Smooth muscle cell (in vitro differentiated cells): ENCODE data around the gene KRT85. TPM values are rescaled to one million over a fixed set of nuclear protein-coding genes. Genes with fewer than 3 reads are reported as not detected.

ENCODE experiments used
- DNase-seq: peaks from one replicate; lab custom pipeline; 2025; ENCODE audit not compliant: unreplicated experiment; lab: John Stamatoyannopoulos, UW
- H2AFZ ChIP-seq: fragments of 200-600 bp; sonication (generic); 2 replicates; pipeline ENCODE4 v1.6.0; 2016; ENCODE audit warnings: antibody characterized with exemption, low read depth, mild to moderate bottlenecking
- H3F3A ChIP-seq: fragments of 200-600 bp; sonication (generic); 2 replicates; pipeline ENCODE4 v1.6.0; 2017; ENCODE audit warnings: antibody characterized with exemption, low read depth
- H3K27ac ChIP-seq: fragments of 200-600 bp; sonication (generic); 2 replicates; pipeline ENCODE4 v1.5.1; 2016; ENCODE audit warnings: low read depth, mild to moderate bottlenecking
- H3K27me3 ChIP-seq: fragments of 200-600 bp; sonication (generic); 2 replicates; pipeline ENCODE4 v1.6.1; 2016; ENCODE audit warnings: low read depth, mild to moderate bottlenecking
- H3K36me3 ChIP-seq: fragments of 200-600 bp; sonication (generic); 2 replicates; pipeline ENCODE4 v1.5.1; 2016; ENCODE audit warnings: low read depth
- H3K4me1 ChIP-seq: fragments of 200-600 bp; sonication (generic); 2 replicates; pipeline ENCODE4 v1.5.1; 2016; ENCODE audit warnings: low read depth
- H3K4me2 ChIP-seq: fragments of 200-600 bp; sonication (generic); 2 replicates; pipeline ENCODE4 v1.6.0; 2016; ENCODE audit warnings: mild to moderate bottlenecking
- H3K4me3 ChIP-seq: fragments of 200-600 bp; sonication (generic); 2 replicates; pipeline ENCODE4 v1.5.1; 2016; ENCODE audit warnings: mild to moderate bottlenecking
- H3K79me2 ChIP-seq: fragments of 200-600 bp; sonication (generic); 2 replicates; pipeline ENCODE4 v1.6.0; 2016; ENCODE audit warnings: low read depth, mild to moderate bottlenecking
- H3K9ac ChIP-seq: fragments of 200-600 bp; sonication (generic); 2 replicates; pipeline ENCODE4 v1.6.0; 2016; ENCODE audit warnings: low read depth
- H3K9me3 ChIP-seq: fragments of 200-600 bp; sonication (generic); replicated peaks from 2 replicates; pipeline ENCODE4 v1.5.1; 2016; ENCODE audit warnings: low read depth
- H4K20me1 ChIP-seq: fragments of 200-600 bp; sonication (generic); 2 replicates; pipeline ENCODE4 v1.6.0; 2016; ENCODE audit warnings: low read depth
- CTCF ChIP-seq: fragments of 200-600 bp; sonication (generic); IDR thresholded peaks from 2 replicates; pipeline ENCODE4 v1.5.1; 2017; ENCODE audit warnings: borderline replicate concordance, mild to moderate bottlenecking, antibody characterized with exemption; ENCODE audit not compliant: insufficient read depth, poor library complexity, severe bottlenecking
- WGBS: methylation state at CpG from one replicate; pipeline ENCODE4 v1.1.7; 2016; ENCODE audit warnings: low lambda C conversion rate; 5-methylcytosine and 5-hydroxymethylcytosine counted together
- polyA plus RNA-seq: library from polyadenylated mRNA; unstranded; fragments of >200 nt; fragmentation: Nextera tagmentation; extraction: Ambion mirVana; gene quantifications from 2 replicates; pipeline ENCODE4 v1.2.1, GENCODE V29; 2016
- total RNA-seq: library from RNA; depleted of rRNA; stranded (reverse); fragments of >200 nt; gene quantifications from 2 replicates; pipeline ENCODE4 v1.2.3, GENCODE V29; 2014

KRT85 gene
- total RNA-seq (not detected in 2 replicates), polyA plus RNA-seq (not detected in 2 replicates)

GRCh38 chr12:52366738-52367485, at the start of gene KRT85:
Gene KRT85, minus strand, starts transcription at chr12:52367481. Its CDS starts 76 bp downstream, at chr12:52367405.
- no peaks in the 10 kb centered on the region for H3K36me3 ChIP-seq
- H3K27me3 ChIP-seq = peaks cover 37% of the 10 kb centered on the region
- H3K4me3 ChIP-seq = no peak within 1 kb of the TSS
- 91% methylated on average over 42 of the region's 42 CpGs for WGBS
- H2AFZ ChIP-seq = no peak within 1 kb of the TSS
- H3K9me3 ChIP-seq = no peaks in the 10 kb centered on the region
- H3K79me2 ChIP-seq = no peaks in the 10 kb centered on the region
- H3F3A ChIP-seq = no peaks in the 10 kb centered on the region
- H3K9ac ChIP-seq = no peak within 1 kb of the TSS
- no peak within 1 kb of the TSS for H3K4me2 ChIP-seq
- no peak for DNase-seq
- no peaks in the 10 kb centered on the region for H3K4me1 ChIP-seq
- H4K20me1 ChIP-seq = no peaks in the 10 kb centered on the region
- TF ChIP-seq CTCF = no peak
- H3K27ac ChIP-seq = no peak within 1 kb of the TSS

- Histone ChIP-seq H3K27ac (no peak overlapping the region), H3K9ac (no peak overlapping the region), H2AFZ (no peak overlapping the region), H3K4me1 (no peaks in the 10 kb centered on the region), H3K36me3 (no peaks in the 10 kb centered on the region), H3K9me3 (no peaks in the 10 kb centered on the region), H4K20me1 (no peaks in the 10 kb centered on the region), H3K79me2 (no peaks in the 10 kb centered on the region), H3K27me3 (no peaks in the 10 kb centered on the region), H3F3A (no peaks in the 10 kb centered on the region), H3K4me3 (no peak overlapping the region), H3K4me2 (no peak overlapping the region)
- 97% methylated on average over 1 of the region's 1 CpG for WGBS
- DNase-seq = no peak
- TF ChIP-seq CTCF = no peak
Observed at GRCh38 chr12:52416795-52417194, 49.5 kb upstream of the KRT85 start.

- H3K4me1 ChIP-seq = no peaks in the 10 kb centered on the region
- 78% methylated on average over 10 of the region's 10 CpGs for WGBS
- H3K27me3 ChIP-seq = no peaks in the 10 kb centered on the region
- H3K79me2 ChIP-seq = no peaks in the 10 kb centered on the region
- H3K9ac ChIP-seq = no peak overlapping the region
- H2AFZ ChIP-seq = no peak overlapping the region
- no peaks in the 10 kb centered on the region for H4K20me1 ChIP-seq
- H3F3A ChIP-seq = no peaks in the 10 kb centered on the region
- DNase-seq = no peak
- no peaks in the 10 kb centered on the region for H3K9me3 ChIP-seq
- no peaks in the 10 kb centered on the region for H3K36me3 ChIP-seq
- no peak overlapping the region for H3K4me2 ChIP-seq
- TF ChIP-seq CTCF = no peak
- no peak overlapping the region for H3K4me3 ChIP-seq
- H3K27ac ChIP-seq = no peak overlapping the region
Observed at GRCh38 chr12:52415870-52416750, 48.8 kb upstream of the KRT85 start.
